GM20000 (cell line): ENCODE results near the gene FUBP3.

Experiments used
- DNase-seq: peaks from one replicate; pipeline ENCODE4 v3.0.0; 2012; ENCODE audit warnings: low spot score
- TF ChIP-seq, protein P1 (sequence below): IDR thresholded peaks from 2 replicates; pipeline ENCODE4 v1.5.1; 2012; ENCODE audit warnings: mild to moderate bottlenecking, control low read depth; ENCODE audit errors: extremely low read depth, missing control alignments

Gene FUBP3

DNA sequence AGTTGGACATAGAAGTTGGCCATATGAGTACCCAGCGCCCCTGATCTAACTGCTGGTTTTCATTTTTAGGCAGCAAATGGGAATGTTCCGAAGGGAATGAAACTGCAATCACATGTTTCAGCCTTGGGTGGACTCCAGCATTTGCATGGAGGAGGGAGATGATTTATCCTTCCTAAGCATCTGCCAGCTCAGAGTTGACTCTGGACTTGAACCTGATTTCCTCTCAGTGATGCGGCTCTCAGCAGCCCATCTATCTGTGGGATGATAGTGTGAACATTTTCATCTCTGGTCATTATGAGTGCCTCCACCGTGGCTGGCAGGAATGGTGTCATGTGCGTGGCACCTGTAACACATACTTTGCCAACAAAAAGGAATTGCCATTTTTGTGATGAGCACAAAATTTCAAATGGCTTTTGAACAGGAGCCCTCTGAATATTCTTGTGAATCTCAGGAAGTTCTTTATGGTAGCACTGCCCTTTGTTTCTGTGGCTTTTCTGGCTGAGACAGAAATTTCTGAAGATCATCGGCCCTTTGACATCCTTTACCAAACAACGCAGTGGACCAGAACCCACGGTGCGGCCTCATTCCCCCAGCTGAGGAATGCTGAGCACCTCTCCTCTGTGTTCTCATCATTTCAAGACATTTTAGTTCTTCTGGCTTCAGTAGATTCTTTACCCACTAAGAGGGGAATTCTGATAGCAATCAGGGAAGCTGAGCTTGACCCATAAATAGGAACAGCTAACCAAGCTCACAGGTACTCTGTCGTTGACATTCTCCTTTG, 28.5 kb downstream of the FUBP3 start:
- no peak for DNase-seq
- TF ChIP-seq, protein P1, sequence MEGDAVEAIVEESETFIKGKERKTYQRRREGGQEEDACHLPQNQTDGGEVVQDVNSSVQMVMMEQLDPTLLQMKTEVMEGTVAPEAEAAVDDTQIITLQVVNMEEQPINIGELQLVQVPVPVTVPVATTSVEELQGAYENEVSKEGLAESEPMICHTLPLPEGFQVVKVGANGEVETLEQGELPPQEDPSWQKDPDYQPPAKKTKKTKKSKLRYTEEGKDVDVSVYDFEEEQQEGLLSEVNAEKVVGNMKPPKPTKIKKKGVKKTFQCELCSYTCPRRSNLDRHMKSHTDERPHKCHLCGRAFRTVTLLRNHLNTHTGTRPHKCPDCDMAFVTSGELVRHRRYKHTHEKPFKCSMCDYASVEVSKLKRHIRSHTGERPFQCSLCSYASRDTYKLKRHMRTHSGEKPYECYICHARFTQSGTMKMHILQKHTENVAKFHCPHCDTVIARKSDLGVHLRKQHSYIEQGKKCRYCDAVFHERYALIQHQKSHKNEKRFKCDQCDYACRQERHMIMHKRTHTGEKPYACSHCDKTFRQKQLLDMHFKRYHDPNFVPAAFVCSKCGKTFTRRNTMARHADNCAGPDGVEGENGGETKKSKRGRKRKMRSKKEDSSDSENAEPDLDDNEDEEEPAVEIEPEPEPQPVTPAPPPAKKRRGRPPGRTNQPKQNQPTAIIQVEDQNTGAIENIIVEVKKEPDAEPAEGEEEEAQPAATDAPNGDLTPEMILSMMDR: no peak

DNA sequence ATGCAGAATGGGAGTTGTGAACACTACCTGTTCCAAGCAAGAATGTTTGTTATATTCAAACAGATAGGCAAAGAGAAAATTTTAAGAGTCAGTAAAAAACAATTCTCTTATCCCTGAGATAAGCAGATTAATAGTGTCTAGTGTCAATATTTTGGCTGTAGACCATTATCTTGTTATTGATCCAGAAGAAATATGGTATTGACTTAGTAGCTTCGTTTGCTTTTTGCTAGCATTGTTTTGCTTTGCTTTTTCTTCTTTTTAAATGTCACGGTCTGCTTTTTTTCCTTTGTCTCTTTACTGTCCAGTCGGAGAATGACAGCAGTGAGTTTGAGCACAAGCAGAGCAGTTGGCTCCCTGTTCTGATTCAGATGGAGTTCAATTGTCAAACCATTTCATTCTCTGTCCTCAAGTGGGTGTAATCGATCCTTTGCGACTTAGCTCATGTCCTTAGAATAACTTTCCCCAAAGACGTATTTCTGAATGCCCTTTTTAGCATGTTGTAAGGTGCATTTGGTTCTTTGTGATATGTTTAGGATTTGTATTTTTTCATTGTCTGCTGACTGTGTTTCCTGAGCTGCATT, 29.3 kb downstream of the FUBP3 start:
- TF ChIP-seq, protein P1: no peak
- DNase-seq: no peak

DNA sequence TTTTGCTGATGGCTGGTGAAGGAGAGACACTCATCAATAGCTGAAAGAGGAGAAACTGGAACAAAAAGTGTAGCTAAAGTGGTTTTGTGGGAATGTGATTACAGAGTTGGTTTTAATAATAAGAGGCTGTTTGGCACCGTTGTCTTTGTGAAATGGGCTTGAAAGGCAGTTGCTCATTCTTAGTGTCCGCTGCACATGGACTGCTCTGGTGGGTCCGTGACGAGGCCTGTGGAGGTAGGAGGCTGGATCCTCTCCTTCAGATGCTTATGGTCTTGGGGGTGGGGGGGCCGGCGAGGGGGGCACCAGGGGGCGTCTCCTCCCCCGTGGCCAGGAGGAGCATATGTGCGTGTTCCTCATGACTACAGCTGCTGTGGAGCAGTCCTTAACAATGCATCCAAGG, 29.8 kb downstream of the FUBP3 start:
- TF ChIP-seq, protein P1: no peak
- DNase-seq: no peak

DNA sequence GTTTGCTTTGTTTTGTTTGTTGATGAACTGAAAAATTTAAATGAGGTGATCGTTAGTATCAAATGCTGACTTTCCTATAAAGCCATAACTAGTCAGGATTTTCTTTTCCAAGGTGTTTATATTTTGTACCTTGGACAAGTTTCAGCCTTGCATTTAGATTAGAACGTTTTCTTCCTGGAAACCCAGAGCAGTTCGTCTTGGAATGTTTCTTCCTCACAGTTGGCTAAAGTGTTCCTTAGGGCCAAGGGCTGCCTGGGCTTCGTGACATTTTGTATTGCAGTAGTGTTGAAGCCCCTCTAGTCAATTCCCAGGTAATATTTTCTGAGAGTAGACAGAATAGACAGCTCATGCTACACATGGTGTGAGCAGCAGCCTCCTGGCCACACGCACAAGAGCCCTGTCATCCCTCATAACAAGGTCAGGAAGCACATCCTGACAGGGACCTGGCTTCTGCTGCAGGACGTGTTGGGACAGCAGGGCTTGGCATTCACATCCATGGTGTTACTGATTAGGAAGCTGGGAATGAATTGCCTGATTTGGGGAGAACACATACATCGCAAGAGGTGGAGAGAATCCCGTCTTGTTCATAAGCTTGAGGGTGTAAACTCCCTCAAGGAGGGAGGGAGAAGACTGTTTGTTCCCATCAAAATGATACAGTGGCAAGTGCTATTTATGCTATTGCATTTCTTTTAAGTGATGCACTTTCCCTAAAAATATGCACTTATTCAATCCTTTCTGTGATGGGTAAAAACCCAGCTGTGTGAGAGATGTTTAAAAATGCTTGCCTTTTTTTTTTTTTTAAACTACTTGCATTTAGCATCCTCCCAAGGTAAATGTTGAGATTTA, 31.7 kb downstream of the FUBP3 start:
- DNase-seq: no peak
- TF ChIP-seq, protein P1: no peak

DNA sequence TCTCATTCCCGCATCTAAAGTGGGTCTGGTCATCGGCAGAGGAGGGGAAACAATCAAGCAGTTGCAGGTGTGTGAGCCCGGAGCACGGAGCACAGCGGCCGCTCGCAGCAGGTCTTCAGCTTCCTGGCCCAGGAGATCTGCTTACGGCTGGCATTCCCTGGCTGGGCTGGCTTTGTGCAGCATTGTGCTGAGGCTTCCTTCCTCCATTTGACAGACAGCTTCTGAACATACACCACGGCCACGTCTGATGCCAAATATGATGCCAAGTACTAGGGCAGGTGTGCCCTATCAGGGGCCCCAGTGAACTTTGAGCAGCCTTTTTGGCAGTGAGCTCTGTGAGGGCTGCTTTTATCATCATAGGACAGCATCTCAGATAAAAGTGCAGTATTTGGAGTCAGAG, 37.1 kb downstream of the FUBP3 start:
- TF ChIP-seq, protein P1: no peak
- DNase-seq: no peak

DNA sequence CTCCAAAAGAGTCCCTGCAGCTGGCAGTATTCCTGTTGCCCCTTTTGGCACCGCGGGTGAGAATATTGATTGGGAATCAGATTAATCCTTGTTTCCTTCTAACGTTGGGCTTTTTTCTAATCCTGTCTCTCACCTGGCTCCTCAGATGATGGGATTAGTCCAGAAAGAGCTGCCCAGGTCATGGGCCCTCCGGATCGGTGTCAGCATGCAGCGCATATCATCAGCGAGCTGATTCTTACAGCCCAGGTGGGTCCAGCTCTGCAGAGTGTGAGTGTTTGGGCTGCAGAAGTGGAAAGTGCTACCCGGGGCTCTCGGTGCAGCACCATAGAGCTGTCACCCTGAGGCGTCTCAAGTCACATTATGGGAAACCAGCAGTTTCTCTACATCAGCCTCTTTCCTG, 44.1 kb downstream of the FUBP3 start:
- TF ChIP-seq, protein P1: no peak
- DNase-seq: no peak

DNA sequence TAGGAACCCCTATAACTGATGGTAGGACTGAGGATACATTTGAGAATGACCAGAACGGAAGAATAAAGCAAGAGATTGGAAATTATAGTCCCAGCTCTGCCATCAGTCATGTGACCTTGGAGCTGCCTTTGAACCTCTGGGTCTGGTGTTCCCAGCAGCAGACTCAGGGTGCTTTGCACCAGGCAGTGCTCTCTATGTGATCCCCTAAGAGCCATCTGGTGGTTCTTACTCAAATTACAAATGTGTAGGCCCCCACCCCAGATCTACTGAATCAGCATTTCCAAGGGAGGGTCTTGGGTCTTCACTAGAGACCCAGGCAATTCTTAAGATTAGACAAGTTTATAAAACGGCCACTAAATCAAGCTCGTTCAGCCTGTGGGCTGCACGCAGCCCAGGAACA, 44.8 kb downstream of the FUBP3 start:
- TF ChIP-seq, protein P1: no peak
- DNase-seq: no peak
